Measurements from ENCODE around the gene ARMH1.
A peak's percentile ranks its signal among the peaks of the same experiment; 100 is the strongest.
"Not testable (repeated sequence)": the region's sequence is repeated elsewhere in the genome, so short reads cannot be mapped to it uniquely, and the experiment has no call there.

Gene ARMH1

DNA sequence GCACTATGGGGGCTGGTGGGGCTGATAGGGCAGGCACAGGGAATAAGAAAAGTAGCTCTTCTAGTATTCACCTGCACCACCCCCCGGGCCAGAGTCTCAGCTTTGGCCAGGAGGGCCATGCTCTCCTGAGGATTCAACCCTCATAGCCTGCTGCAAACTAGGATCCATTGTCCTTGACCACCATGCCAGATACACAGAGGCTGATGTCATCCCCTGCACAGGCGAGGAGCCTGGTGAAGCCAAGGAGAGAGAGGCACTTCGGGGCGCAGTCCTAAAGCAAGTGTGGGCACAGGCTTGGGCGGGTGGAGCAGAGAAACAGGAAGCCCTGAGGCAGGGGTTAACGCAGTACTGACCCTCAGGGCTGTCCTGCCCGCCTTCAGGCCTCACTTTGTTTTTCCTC, 29.7 kb upstream of the ARMH1 start:
- no peak for DNase-seq (ENCODE audit: low spot score)

- peak; percentile 50 for DNase-seq (ENCODE audit: low spot score)
Observed at GRCh38 chr1:44645476-44646244, 28.9 kb upstream of the ARMH1 start.

DNA sequence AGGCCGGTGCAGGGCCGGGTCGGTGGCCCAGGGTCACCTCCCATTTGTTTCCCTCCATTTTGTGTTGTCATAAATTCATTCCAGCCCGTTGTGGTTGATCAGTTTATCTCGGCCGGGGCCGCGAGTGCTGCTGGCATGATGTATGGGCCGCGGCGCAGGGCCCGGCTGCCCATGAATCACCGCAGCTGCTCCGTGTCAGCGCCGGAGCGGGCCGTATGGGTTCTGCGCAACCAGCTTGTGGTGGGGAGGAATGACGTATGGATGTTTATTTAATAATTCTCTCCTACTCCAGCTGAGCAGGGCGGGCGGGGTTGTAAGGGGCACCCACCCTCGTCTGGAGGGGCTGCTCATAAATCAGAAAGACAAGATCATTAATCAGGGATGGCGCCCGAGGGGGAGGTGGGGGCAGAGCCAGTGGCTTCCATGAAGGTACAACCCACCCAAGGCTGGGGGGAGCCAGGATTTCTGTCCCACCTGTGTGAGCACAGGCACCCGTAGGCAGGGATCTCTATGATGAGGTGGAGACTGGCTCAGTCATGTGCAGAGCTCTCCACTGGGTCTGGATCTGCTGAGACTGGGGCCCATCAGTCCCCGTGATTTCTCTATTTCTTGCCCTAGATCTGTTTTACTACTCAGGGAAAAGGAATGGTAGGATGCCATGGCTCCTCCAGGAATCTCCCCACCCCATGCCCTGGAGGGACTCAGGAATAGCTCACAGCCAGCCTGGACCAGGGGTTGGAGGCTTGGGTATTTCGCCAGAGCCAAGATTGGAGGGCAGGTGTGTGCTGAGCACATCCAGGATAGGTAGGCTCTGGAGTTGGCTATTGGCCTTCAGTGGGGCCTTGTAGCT, 28.0 kb upstream of the ARMH1 start:
- no peak for DNase-seq (ENCODE audit: low spot score)

GRCh38 chr1:44647896-44648295, 26.6 kb upstream of the ARMH1 start:
- no peak for DNase-seq (ENCODE audit: low spot score)

DNA sequence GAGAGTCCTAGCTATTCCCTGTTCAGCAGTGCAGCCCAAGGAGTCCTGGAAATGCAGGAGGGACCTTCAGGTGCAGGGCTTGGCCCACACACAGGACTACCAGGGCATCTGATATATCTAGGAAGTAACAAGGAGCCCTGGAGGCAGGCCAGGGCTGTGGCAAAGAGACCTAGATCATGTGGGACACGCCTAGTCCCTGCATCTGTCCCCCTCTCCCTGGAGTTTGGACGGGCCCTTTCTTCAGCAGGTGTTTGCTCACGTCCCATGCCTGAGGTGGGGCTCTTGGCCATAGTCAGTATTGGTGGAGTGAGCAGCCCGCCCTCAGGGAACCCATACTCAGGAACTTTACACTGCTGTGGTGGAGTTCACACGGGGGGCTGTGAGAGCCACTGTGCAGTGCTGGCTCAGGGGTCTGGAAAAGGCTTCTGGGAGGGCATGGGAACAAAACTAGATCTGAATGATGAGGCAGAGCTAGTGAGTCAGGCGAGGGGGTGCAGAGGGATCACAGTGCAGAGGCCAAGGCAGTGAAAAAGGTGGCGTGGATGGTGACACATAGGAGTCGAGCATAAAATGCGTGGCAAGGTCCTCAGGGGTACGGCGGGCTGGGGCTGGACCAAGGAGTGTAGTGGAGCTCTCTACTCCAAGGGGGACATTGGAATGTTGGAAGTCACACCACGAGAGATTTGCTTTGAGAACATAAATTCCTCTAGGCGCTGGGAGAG, 25.8 kb upstream of the ARMH1 start:
- DNase-seq (ENCODE audit: low spot score), result no peak

GRCh38 chr1:44649788-44650158, 24.7 kb upstream of the ARMH1 start:
- no peak for DNase-seq (ENCODE audit: low spot score)

DNA sequence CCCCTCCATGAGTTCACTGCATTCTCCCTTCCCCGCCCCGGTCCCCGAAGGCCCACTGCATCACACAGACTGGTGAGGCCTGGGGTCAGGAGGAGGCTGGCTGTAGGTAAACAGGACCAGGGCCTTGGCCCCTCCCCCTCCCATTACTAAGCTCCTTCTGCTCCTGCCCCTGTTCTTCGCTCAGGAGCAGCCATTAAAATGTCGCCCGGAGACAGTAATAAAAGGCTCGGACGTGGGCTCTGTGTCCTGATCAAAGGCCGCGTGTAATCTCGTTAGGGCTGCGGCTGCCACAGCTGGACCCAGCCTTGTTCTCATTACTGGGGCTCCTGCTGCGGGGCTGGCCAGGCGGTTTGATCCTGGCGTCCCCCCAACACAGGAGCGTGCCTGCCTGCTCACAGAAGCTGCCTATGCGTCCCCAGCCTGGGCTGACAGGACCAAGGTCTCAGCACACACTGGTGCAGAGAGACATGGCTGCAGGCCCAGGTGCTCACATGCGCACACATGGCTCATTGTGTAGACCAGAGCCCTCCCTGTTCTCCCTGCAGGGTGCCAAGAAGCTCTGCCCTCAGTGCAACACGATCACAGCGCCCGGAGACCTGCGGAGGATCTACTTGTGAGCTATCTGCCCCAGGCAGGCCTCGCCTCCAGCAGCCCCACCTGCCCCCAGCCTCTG, 24.2 kb upstream of the ARMH1 start:
- no peak for DNase-seq (ENCODE audit: low spot score)

DNA sequence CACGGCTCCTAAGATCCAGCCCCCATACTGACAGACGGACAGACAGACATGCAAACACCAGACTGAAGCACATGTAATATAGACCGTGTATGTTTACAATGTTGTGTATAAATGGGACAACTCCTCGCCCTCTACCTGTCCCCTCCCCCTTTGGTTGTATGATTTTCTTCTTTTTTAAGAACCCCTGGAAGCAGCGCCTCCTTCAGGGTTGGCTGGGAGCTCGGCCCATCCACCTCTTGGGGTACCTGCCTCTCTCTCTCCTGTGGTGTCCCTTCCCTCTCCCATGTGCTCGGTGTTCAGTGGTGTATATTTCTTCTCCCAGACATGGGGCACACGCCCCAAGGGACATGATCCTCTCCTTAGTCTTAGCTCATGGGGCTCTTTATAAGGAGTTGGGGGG, 23.4 kb upstream of the ARMH1 start:
- DNase-seq (ENCODE audit: low spot score), result no peak

GRCh38 chr1:44652445-44653106, 21.9 kb upstream of the ARMH1 start:
- peak; percentile 80 for DNase-seq (ENCODE audit: low spot score)

DNA sequence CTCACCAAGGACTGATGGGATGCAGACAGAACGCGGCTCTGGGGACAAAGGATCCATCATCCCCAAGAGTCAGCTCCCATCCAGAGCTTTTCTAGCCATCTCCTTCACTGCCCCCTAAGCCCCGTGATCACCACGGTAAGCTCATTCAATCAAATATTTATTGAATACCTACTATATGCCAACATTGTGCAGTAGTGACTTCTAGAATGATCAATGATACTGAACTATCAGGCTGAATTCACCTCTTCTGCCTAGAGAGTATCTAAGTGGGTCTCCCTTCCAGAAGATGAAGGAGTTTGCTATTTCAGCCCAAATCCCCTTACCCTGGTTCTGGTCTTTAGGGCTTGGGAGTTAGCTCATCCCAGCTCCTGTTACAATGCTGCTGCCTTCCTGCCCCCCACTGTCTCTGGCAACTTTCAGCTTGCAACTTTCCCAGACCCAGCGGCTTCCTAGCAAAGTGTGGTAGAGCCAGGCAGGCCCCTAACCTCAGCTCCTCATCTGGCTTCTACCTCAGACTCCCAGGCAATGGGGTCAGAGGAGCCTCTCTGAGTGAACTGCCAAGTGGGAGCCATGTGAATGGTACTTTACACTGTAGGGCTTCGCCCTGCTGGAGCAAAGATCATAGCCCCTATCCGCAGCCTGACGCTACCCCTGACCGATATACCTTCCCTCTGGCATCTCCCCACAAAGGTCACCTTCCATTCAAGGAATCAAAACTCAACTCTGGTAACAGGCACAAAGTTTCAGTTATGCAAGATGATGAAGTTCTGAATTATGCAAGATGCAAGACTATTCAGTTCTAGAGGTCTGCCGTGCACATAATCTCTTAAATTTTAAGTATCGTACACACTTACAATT, 21.2 kb upstream of the ARMH1 start:
- no peak for DNase-seq (ENCODE audit: low spot score)

GRCh38 chr1:44654621-44655187, 19.8 kb upstream of the ARMH1 start:
- DNase-seq (ENCODE audit: low spot score), result no peak

GRCh38 chr1:44655609-44656008, 18.9 kb upstream of the ARMH1 start:
- no peak for DNase-seq (ENCODE audit: low spot score)

DNA sequence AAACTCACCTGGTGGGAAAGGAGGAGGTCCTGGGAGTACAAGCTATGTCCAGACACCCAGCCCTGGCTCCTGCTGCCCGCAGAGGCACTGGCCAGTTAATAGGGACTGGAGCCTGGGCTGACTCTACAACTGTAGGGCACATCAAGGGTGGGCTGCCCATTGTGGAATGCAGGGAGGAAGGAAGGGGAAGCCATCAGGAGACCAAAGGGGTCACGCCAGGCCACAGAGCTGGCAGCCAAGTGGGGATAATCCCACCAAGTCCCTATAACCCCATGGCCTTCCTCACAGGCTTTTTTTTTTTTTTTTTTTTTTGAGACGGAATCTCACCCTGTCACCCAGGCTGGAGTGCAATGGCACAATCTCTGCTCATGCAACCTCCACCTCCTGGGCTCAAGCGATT, 14.9 kb upstream of the ARMH1 start:
- no peak for DNase-seq (ENCODE audit: low spot score)

GRCh38 chr1:44660176-44660575, 14.3 kb upstream of the ARMH1 start:
- no peak for DNase-seq (ENCODE audit: low spot score)

GRCh38 chr1:44661781-44662682, 12.5 kb upstream of the ARMH1 start:
- DNase-seq (ENCODE audit: low spot score), result no peak

- no peak for DNase-seq (ENCODE audit: low spot score)
Observed at GRCh38 chr1:44662683-44663030, 11.9 kb upstream of the ARMH1 start.

GRCh38 chr1:44663417-44663816, 11.1 kb upstream of the ARMH1 start:
- no peak for DNase-seq (ENCODE audit: low spot score)

GRCh38 chr1:44664730-44665370, 9.7 kb upstream of the ARMH1 start:
- DNase-seq (ENCODE audit: low spot score), result no peak

GRCh38 chr1:44666719-44667118, 7.8 kb upstream of the ARMH1 start:
- not testable (repeated sequence) for DNase-seq (ENCODE audit: low spot score)

Data from cerebellar cortex (tissue), 1 donor.